Activated CD4-positive, alpha-beta T cell treated with anti-CD3 and anti-CD28 coated beads, Interleukin-2, Interleukin-4, amounts not matched to agents 100 ng/mL and 50 ng/mL, durations not matched to agents 16 hours and 8 hours (primary cell): ENCODE results near the gene PHETA2.

Source experiments
- DNase-seq: peaks from one replicate; pipeline ENCODE4 v3.0.0-alpha.2; 2020; ENCODE audit warnings: low spot score

The PHETA2 gene, protein sequence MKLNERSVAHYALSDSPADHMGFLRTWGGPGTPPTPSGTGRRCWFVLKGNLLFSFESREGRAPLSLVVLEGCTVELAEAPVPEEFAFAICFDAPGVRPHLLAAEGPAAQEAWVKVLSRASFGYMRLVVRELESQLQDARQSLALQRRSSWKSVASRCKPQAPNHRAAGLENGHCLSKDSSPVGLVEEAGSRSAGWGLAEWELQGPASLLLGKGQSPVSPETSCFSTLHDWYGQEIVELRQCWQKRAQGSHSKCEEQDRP

GRCh38 chr22:42074132-42074811 is at the start of gene PHETA2:
TSS of gene PHETA2 (plus strand) at chr22:42074248. CDS start at chr22:42077294, 3,046 bp downstream.
- peak; percentile 19 for DNase-seq

DNA sequence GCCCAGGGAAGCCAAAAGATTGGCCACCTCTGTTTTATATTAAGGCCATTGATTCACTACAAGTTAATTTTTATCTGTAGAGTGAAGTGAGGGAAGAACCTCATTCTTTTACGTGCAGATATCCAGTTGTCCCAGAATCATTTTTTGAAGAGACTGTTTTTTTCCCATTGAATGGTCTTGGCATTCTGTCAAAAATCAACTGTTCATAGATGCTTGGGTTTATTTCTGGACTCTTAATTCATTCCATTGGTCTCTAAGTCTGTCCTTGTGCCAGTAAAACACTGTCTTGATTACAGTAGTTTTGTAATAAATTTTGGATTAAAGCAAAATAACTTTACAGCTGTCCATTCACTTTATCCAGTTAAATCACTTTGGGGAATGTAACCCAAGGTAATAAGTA is 48.6 kb upstream of the PHETA2 start:
- no peak for DNase-seq

DNA sequence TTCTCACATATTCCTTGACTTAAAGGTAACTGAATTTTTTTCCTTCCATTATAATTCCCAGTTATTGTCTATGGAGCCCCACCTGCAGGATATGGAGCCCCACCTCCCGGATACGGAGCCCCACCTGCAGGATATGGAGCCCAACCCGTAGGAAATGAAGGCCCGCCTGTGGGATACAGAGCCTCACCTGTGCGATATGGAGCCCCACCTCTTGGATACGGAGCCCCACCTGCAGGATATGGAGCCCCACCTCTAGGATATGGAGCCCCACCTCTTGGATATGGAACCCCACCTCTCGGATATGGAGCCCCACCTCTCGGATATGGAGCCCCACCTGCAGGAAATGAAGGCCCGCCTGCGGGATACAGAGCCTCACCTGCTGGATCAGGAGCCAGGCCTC is 47.3 kb upstream of the PHETA2 start:
- DNase-seq: no peak

- DNase-seq: no peak
These were observed 40.5 kb upstream of the PHETA2 start for GRCh38 chr22:42033263-42034181.

- no peak for DNase-seq
These were observed 38.8 kb upstream of the PHETA2 start for GRCh38 chr22:42035256-42035655.

GRCh38 chr22:42039271-42039670 is 34.8 kb upstream of the PHETA2 start:
- DNase-seq: no peak

DNA sequence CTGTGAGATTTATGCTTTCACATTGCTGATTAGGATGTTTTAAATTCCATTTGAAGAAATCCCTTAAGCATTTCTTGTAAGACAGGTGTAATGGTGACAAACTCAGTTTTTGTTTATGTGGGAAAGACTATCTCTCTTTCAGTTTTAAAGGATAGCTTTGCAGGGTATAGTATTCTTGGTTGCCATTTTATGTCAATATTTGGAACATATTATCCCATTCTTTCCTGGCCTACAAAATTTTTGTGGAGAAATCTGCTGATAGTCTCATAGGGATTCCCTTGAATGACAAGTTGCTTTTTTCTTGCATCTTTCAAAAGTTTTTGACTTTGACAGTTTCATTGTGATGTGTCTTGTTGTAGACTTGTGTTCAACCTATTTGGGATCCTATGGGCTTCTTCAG is 32.3 kb upstream of the PHETA2 start:
- no peak for DNase-seq

DNA sequence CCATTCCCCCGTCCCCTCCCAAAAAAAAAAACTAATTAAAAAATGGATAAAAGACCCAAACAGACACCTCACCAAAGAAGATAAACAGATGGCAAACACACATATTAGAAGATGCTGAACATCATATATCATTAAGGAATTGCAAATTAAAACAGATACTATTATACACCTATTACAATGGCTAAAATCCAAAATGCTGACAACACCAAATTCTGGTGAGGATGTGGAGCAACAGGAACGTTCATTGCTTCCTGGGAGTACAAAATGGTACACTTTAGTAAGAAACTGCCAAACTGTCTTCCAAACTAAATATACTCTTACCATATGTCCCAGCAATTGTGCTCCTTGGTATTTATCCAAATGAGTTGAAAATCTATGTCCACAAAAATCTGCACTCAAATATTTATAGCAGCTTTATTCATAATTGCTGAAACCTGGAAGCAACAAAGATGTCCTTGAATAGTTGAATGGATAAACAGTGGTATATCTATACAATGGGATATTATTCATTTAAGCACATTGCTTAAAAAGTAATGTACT is 23.3 kb upstream of the PHETA2 start:
- DNase-seq: no peak

- no peak for DNase-seq
These were observed 21.3 kb upstream of the PHETA2 start for GRCh38 chr22:42052765-42053164.

DNA sequence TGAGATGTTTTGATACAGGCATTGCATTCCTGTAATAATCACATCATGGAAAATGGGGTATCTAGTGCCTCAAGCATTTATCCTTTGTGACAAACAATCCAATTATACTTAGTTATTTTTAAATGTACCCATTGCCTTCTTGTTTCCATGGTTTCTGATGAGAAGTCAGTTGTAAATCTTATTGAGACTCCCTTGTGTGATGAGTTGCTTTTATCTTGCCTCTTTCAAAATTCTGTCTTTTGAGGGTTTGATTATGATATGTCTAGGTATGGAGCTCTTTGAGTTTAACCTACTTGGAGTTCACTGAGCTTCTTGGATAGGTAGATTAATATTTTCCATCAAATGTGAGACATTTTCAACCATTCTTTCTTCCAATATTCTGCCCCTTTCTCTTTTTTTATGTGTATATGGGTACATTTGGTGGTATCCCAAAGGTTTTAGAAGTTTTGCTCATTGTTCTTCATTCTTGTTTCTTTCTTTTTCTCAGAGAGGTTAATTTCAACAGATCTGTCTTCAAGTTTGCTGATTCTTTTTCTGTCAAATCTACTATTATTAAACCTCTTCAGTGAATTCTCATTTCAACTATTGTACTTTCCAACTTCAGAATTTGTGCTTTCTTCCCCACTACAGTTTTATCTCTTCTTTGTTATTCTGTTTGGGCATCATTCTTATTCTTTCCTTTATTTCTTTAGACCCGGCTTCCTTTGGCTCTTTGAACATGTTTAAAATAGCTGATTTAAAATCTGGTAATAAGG is 17.1 kb upstream of the PHETA2 start:
- DNase-seq: no peak

DNA sequence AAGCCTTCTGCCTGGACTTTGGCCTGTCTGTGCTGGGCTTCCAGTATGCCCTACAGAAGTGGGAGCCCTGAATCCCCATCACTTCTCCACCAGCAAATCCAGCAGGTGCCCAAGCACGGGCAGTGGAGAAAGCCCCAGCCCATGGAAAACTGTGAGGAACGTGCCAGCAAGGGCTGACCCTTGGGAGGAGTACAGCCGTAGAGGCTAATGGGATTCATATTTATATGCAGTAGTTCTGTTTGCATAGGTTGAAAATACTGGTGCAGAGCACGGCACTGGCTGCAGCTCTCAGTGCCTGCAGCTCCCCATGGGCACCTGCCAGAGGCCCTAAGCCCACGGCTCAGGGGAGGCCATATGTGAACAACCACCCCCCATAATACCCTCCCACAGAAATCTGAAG is 13.6 kb upstream of the PHETA2 start:
- no peak for DNase-seq

DNA sequence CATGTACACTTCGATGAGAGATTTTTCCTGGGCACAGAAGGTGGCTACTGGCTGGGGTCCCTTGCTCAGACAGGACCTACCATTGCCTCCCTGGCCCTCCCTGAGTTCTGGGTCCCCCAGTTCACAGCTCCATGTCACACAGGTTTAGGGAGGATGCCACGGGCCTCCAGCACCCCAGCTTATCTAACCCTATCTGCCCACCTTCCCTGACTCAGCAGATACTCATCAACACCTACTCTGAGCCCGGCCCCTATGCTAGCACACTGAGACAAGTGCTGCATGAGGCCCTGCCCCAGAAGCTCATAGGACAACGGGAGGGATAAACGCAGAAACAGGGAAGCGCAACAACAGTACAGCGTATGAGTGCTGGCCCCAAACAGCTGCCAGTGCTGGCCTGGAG is 13.0 kb upstream of the PHETA2 start:
- no peak for DNase-seq

DNA sequence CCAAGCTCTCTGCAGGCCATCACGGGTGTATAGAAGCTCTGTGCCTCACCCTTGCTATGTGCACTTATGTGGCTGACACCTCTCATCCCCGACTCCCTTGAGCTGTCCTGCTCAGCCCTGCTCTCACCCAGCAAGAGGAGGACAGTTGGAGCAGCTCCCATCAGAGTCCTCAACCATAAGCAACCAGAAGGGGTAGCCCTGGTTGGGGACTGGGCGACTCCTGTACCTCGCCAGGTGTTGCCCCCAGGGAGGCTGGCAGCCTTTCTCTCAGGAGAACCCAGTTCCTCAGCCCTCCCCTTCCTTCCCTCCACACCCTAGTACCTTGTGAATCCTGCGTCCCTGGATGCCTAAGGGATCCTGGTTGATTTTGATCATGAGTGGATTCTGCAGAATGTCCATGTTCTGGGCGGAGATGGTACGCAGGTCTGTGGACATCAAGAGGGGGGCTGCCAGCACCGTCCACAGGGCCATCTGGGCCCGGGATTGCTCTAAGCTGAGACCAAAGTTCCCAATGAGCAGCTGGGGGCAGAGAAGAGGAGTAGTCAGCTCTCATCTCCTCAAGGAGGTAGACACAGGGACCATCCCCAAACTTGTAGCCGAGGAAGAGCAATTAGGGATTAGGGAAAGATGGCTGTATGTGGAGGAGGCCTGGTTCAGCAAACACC is 11.4 kb upstream of the PHETA2 start:
- no peak for DNase-seq

DNA sequence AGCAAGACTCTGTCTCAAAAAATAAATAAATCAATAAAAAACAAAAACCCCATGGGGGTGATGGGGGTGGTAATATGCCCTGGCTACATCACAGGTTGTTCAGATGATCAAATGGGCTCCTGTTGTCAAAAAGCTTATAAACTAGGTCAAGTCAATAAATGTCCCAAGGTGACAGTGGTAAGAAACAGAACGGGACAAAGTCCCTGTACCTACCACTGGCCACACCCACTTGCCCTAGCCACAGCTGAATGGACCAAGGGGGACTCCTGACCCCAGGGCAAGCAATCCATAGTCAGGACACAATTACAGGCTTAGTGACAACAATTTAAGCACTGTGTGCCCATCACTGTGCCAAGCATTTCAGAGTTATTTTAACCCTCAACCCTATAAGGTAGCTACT is 9.4 kb upstream of the PHETA2 start:
- no peak for DNase-seq

DNA sequence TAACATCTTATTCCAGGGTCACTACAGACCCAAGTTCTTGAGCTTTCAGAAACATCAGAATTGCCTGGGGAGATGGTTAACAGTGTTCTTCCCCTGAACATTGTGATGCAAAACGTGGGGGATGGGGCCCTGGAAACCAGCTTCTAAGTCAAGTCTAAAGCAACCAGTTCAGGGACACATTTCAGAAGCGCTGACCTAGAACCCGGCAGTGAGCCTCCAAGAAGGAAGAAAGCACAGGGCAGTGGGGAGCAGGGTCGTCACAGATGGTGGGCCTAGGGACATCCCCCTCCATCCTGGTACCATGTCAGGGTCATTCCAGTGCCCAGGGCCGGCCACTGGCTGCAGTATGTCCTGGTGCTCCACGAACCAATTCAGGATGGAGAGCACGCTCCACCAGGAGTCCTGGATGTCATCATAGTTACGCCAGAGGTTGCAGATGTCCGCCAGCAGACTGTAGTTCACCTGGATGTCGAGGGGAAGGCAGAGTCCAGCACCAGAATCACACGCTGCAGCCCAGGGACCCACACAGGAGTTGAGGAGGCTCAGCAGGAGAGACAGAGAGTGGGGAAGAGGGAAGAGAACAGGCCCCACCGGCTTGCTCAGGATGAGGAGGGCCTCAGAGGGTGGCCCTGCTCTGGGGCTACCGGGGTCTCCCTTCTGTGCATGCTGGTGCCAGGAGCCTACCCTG is 8.5 kb upstream of the PHETA2 start:
- DNase-seq: no peak

- DNase-seq: no peak
These were observed 7.8 kb upstream of the PHETA2 start for GRCh38 chr22:42066126-42066761.

GRCh38 chr22:42066937-42067336 is 7.1 kb upstream of the PHETA2 start:
- DNase-seq: no peak

DNA sequence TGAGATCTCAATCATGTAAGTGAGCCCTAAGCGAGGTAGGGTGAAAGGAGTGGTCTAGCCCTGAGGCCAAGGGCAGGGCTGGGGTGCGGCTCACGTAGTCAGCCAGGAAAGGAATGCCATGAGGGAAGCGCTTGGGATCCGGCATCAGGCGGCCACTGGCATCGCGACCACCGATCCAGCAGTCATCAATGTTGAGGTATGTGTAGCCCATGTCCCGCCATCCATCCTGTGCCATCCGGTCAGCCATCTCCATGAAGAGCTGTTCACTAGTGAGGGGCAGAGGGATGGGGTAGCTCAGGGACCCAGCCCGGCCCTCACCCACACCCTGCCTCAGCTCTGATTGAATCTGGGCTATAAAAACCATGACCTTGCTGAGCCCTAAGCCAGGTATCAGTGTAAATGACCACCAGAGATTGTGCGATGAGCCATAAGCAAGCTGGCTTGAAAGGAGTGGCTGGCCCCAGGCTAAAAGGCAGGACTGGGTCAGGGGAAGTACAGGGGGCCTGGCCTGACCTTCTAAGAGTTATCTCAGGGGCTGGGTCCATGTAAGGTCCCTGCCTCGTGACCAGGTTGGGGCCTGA is 6.3 kb upstream of the PHETA2 start:
- no peak for DNase-seq

- no peak for DNase-seq
These were observed 5.8 kb upstream of the PHETA2 start for GRCh38 chr22:42068291-42068690.
